H1 (cell line): ENCODE measurements around the gene RILPL1. TPM values are rescaled to one million over a fixed set of nuclear protein-coding genes. Genes with fewer than 3 reads are reported as not detected.

Experiments used
- CHD1 ChIP-seq: IDR thresholded peaks from 2 replicates; pipeline ENCODE4 v1.6.1; 2012; ENCODE audit warnings: low read depth, low read length, improper control_type of control experiment
- CREB1 ChIP-seq: IDR thresholded peaks from 2 replicates; pipeline ENCODE4 v1.6.1; 2012; ENCODE audit warnings: inconsistent platforms
- EZH2 ChIP-seq: fragments of 200-600 bp; sonication (generic); IDR thresholded peaks from 2 replicates; pipeline ENCODE4 v1.7.1; 2012; ENCODE audit warnings: low read depth, mild to moderate bottlenecking, moderate library complexity, low read length, inconsistent platforms; ENCODE audit not compliant: severe bottlenecking
- KDM4A ChIP-seq: IDR thresholded peaks from one replicate; pipeline ENCODE4 v1.7.1; 2012; ENCODE audit warnings: low read depth, mild to moderate bottlenecking, moderate library complexity, low read length, inconsistent platforms; ENCODE audit not compliant: severe bottlenecking
- KDM5A ChIP-seq: fragments of 200-600 bp; IDR thresholded peaks from 2 replicates; pipeline ENCODE4 v1.7.1; 2012; ENCODE audit warnings: mild to moderate bottlenecking, low read length, inconsistent platforms, mixed read lengths
- MAFK ChIP-seq: IDR thresholded peaks from 2 replicates; pipeline ENCODE4 v1.6.1; 2012; ENCODE audit warnings: low read depth, mild to moderate bottlenecking, improper control_type of control experiment, low read length
- NRF1 ChIP-seq: IDR thresholded peaks from 2 replicates; pipeline ENCODE4 v1.6.1; 2011; ENCODE audit warnings: mild to moderate bottlenecking, low read depth, low read length, improper control_type of control experiment
- RAD21 ChIP-seq, 2 experiments: IDR thresholded peaks in 1 of 2; conservative IDR thresholded peaks in 1 of 2; 2 replicates each; pipeline ENCODE4 v1.6.1; 2011; ENCODE audit warnings: low read depth in 2 of 2, low read length in 2 of 2, improper control_type of control experiment in 1 of 2, inconsistent platforms in 1 of 2, mild to moderate bottlenecking in 1 of 2, moderate library complexity in 1 of 2
- RNF2 ChIP-seq: fragments of 200-900, 300-1000 bp; sonication (generic); IDR thresholded peaks from 2 replicates; pipeline ENCODE4 v1.7.1; 2016; ENCODE audit warnings: borderline replicate concordance, low read depth, mild to moderate bottlenecking, antibody characterized with exemption, low read length; ENCODE audit not compliant: poor library complexity, severe bottlenecking; ENCODE audit errors: missing control alignments
- SP4 ChIP-seq: IDR thresholded peaks from 2 replicates; pipeline ENCODE4 v1.6.1; 2012; ENCODE audit warnings: low read length, inconsistent platforms
- polyA plus RNA-seq, 7 experiments: library from polyadenylated mRNA; depleted of rRNA in 3 of 7; stranded (reverse) in 5 of 7; unstranded in 2 of 7; fragments of >200 nt in 5 of 7; fragments of 200-250 nt in 2 of 7; gene quantifications; 1 replicate in 5 of 7; 2 replicates in 1 of 7; 4 replicates in 1 of 7; pipeline versions ENCODE4 v1.2.1 to v1.2.3, GENCODE V29; 2011 to 2013; ENCODE audit warnings: missing spikeins in 2 of 7, mixed read lengths in 2 of 7
- total RNA-seq: library from RNA; stranded (reverse); fragmentation: NEBNext Ultra II Directional; extraction: Animal tissue kit (Norgen Biotek cat#: 25700); gene quantifications from 2 replicates; pipeline ENCODE4 v1.2.1, GENCODE V29; 2021
- TF ChIP-seq, protein P1 (sequence below): IDR thresholded peaks from 2 replicates; pipeline ENCODE4 v1.6.1; 2012; ENCODE audit warnings: low read length, inconsistent platforms

The RILPL1 gene
- total and polyA plus RNA-seq, 2 of the 8 experiments (the other 6 are each of a cell fraction or from before 2014, with no cell fraction given) = 6.7 to 9.4 TPM

DNA sequence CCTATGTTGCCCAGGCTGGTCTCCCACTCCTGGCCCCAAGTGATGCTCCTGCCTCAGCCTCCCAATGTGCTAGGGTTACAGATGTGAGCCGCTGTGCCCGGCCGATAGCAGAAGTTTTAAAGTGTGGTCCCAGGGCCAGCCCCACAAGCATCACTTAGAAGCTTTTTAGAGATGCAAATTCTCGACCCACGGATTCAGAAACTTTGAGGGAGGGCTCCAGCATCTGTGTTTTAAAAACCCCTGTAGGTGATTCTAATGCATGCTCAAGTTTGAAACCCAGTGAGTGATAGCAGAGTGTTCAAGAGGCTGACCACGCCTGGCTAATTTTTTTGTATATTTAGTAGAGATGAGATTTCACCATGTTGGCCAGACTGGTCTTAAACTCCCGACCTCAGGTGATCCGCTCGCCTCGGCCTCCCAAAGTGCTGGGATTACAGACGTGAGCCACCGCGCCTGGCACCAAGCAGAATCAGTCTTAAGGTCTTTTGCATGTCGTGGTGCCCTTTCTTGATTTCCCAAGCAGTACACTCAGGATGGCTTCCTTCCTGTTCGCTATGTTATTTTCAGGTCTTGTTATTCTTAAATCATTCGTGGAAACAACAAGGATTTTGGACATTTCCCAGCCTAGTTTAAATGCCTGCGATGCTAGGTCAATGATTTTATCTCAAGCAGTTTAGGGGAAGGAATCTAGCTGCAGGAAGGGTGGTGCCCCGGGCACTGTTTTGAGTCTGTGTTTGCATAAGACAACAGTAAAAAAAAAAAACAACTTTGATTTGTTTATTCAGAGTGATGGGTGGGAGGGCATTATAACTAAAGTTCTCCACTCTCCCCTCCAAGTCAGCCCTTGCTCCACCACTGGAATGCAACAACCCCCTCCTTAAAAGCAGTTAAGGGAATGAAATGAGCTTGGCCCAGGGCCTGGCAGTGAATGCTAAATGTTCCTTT lies 87.9 kb downstream of the RILPL1 start (continued):
- TF ChIP-seq, protein P1, sequence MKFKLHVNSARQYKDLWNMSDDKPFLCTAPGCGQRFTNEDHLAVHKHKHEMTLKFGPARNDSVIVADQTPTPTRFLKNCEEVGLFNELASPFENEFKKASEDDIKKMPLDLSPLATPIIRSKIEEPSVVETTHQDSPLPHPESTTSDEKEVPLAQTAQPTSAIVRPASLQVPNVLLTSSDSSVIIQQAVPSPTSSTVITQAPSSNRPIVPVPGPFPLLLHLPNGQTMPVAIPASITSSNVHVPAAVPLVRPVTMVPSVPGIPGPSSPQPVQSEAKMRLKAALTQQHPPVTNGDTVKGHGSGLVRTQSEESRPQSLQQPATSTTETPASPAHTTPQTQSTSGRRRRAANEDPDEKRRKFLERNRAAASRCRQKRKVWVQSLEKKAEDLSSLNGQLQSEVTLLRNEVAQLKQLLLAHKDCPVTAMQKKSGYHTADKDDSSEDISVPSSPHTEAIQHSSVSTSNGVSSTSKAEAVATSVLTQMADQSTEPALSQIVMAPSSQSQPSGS = no peak
- TF ChIP-seq RNF2 = no peak
- TF ChIP-seq KDM5A = no peak
- TF ChIP-seq SP4 = no peak
- no peak for TF ChIP-seq KDM4A
- no peak for TF ChIP-seq CREB1
- no peak for TF ChIP-seq NRF1
- TF ChIP-seq RAD21 (IDR thresholded peaks at IDR 0.05 in 1 of 2, conservative IDR thresholded peaks at IDR 0.05 in 1 of 2; ENCODE audit: low read depth in 2 of 2, low read length in 2 of 2) = no peak
- no peak for TF ChIP-seq MAFK
- TF ChIP-seq EZH2 = no peak
- TF ChIP-seq CHD1 = no peak
